Endothelial cell of umbilical vein (primary cell): Measurements from ENCODE around the gene FBXO34. TPM values are rescaled to one million over a fixed set of nuclear protein-coding genes. Genes with fewer than 3 reads are reported as not detected.

Experiments
- BruUV-seq: library from RNA; stranded (reverse); fragments of 400-500 nt; replicated peaks from 2 replicates; lab custom pipeline; 2021; lab: Mats Ljungman, UMichigan
- CTCF ChIA-PET: fragments of 300-600, 350-600 bp; sonication (Branson Sonifier 250); formaldehyde crosslinking; loops from one replicate; lab custom pipeline; 2021; ENCODE audit warnings: antibody characterized with exemption, inconsistent platforms; lab: Charles Lee
- POLR2A ChIA-PET: fragments of 300-600, 350-600 bp; sonication (Branson Sonifier 250); formaldehyde crosslinking; loops from one replicate; lab custom pipeline; 2021; ENCODE audit warnings: antibody characterized with exemption, inconsistent platforms; lab: Charles Lee
- DNase-seq: peaks from one replicate; pipeline ENCODE4 v3.0.0-alpha.2; 2011; ENCODE audit warnings: low read depth, low spot score
- FAIRE-seq: peaks from 2 replicates; lab custom pipeline; 2011; peaks lifted over from hg19 to GRCh38; lab: Jason Lieb, UNC
- H2AFZ ChIP-seq: 2 replicates; pipeline ENCODE4 v1.6.0; 2012; ENCODE audit warnings: low read depth, low read length, control low read depth, inconsistent platforms
- H3K27ac ChIP-seq: 2 replicates; pipeline ENCODE4 v1.5.1; 2011; ENCODE audit warnings: low read depth, mild to moderate bottlenecking, control low read depth, low read length, moderate library complexity; ENCODE audit not compliant: insufficient read depth
- H3K27me3 ChIP-seq, 2 experiments: 2 replicates each; pipeline versions ENCODE4 v1.6.0 to v1.6.1; 2011; ENCODE audit warnings: low read length in 2 of 2, mixed read lengths in 1 of 2; ENCODE audit not compliant: control insufficient read depth in 2 of 2, insufficient read depth in 2 of 2
- H3K36me3 ChIP-seq, 2 experiments: 2 replicates in 1 of 2; 3 replicates in 1 of 2; pipeline ENCODE4 v1.5.1; 2011; ENCODE audit warnings: low read length in 2 of 2, mild to moderate bottlenecking in 1 of 2, moderate library complexity in 1 of 2; ENCODE audit not compliant: control insufficient read depth in 2 of 2, insufficient read depth in 2 of 2; ENCODE audit errors: extremely low read depth in 1 of 2
- H3K4me1 ChIP-seq: 3 replicates; pipeline ENCODE4 v1.5.1; 2011; ENCODE audit warnings: mild to moderate bottlenecking, low read length; ENCODE audit not compliant: control insufficient read depth, insufficient read depth; ENCODE audit errors: extremely low read depth
- H3K4me2 ChIP-seq: 2 replicates; pipeline ENCODE4 v1.6.1; 2011; ENCODE audit warnings: low read length, control low read depth, mixed read lengths; ENCODE audit not compliant: insufficient read depth
- H3K4me3 ChIP-seq, 3 experiments: fragments of 200-600 bp in 1 of 3; sonication (generic), shearing (Covaris generic) in 1 of 3; replicated peaks in 1 of 3; 2 replicates each; pipeline ENCODE4 v1.5.1; 2011 to 2016; ENCODE audit warnings: control low read depth in 3 of 3, low read length in 3 of 3, mild to moderate bottlenecking in 2 of 3, inconsistent platforms in 1 of 3, low read depth in 1 of 3, moderate library complexity in 1 of 3; ENCODE audit not compliant: insufficient read depth in 1 of 3
- H3K79me2 ChIP-seq: 2 replicates; pipeline ENCODE4 v1.6.0; 2012; ENCODE audit warnings: low read length, inconsistent platforms; ENCODE audit not compliant: control insufficient read depth, insufficient read depth
- H3K9ac ChIP-seq: replicated peaks from 2 replicates; pipeline ENCODE3; 2011; ENCODE audit warnings: low read length, control low read depth; ENCODE audit not compliant: insufficient read depth; ENCODE audit errors: extremely low read depth
- H3K9me1 ChIP-seq: replicated peaks from 3 replicates; pipeline ENCODE4 v1.6.0; 2011; ENCODE audit warnings: mild to moderate bottlenecking, low read length; ENCODE audit not compliant: control insufficient read depth, insufficient read depth; ENCODE audit errors: extremely low read depth
- H3K9me3 ChIP-seq: replicated peaks from 2 replicates; pipeline ENCODE4 v1.5.1; 2012; ENCODE audit warnings: low read length, inconsistent platforms; ENCODE audit not compliant: control insufficient read depth, insufficient read depth
- H4K20me1 ChIP-seq: replicated peaks from 2 replicates; pipeline ENCODE3; 2011; ENCODE audit warnings: mild to moderate bottlenecking, low read length; ENCODE audit not compliant: control insufficient read depth, insufficient read depth; ENCODE audit errors: extremely low read depth
- CTCF ChIP-seq, 2 donors: IDR thresholded peaks; 1 replicate in 1 of 2; 2 replicates in 1 of 2; pipeline ENCODE4 v1.5.1; 2011; ENCODE audit warnings: low read length in 2 of 2, mild to moderate bottlenecking in 2 of 2, moderate library complexity in 2 of 2, control low read depth in 1 of 2, inconsistent platforms in 1 of 2, low read depth in 1 of 2; ENCODE audit not compliant: insufficient read depth in 1 of 2; ENCODE audit errors: extremely low read depth in 1 of 2
- EZH2 ChIP-seq: IDR thresholded peaks from 2 replicates; pipeline ENCODE4 v1.6.1; 2012; ENCODE audit warnings: borderline replicate concordance, low read depth, mild to moderate bottlenecking, moderate library complexity, low read length, inconsistent platforms; ENCODE audit not compliant: severe bottlenecking
- FOS ChIP-seq: IDR thresholded peaks from 2 replicates; pipeline ENCODE4 v1.6.1; 2011; ENCODE audit warnings: mild to moderate bottlenecking, low read length, moderate library complexity, borderline replicate concordance; ENCODE audit not compliant: insufficient read depth
- GATA2 ChIP-seq: IDR thresholded peaks from 2 replicates; pipeline ENCODE4 v1.7.0; 2011; ENCODE audit warnings: low read depth, mild to moderate bottlenecking, moderate library complexity, mixed read lengths, low read length; ENCODE audit not compliant: insufficient read length, insufficient read depth
- JUN ChIP-seq: IDR thresholded peaks from 2 replicates; pipeline ENCODE4 v1.6.1; 2011; ENCODE audit warnings: borderline replicate concordance, low read depth; ENCODE audit not compliant: insufficient read length, insufficient read depth
- MAX ChIP-seq: IDR thresholded peaks from 2 replicates; pipeline ENCODE4 v1.6.1; 2011; ENCODE audit not compliant: insufficient read depth, insufficient read length
- MYC ChIP-seq: IDR thresholded peaks from one replicate; pipeline ENCODE4 v1.6.1; 2011; ENCODE audit warnings: mild to moderate bottlenecking, low read depth, low read length
- POLR2A ChIP-seq: IDR thresholded peaks from 2 replicates; pipeline ENCODE4 v1.6.1; 2012; ENCODE audit warnings: low read depth, mild to moderate bottlenecking, control low read depth, low read length
- POLR2AphosphoS5 ChIP-seq: IDR thresholded peaks from 2 replicates; pipeline ENCODE4 v1.6.1; 2012; ENCODE audit warnings: low read depth, mild to moderate bottlenecking, control low read depth, low read length, moderate library complexity; ENCODE audit not compliant: insufficient read depth
- dilution Hi-C: fragments of 300-500 bp; cut with MboI; formaldehyde crosslinking; loops from one replicate; pipeline ENCODE4 v1.15.0; 2019; ENCODE audit warnings: low sequenced_read_pairs; ENCODE audit not compliant: extremely low pct_ligation_motif_present
- intact Hi-C: fragments of 100-400 bp; cut with micrococcal nuclease; formaldehyde crosslinking; loops from one replicate; pipeline ENCODE4 v1.10.0; 2022
- polyA plus RNA-seq, 4 experiments: library from polyadenylated mRNA; depleted of rRNA in 3 of 4; stranded (reverse) in 3 of 4; unstranded in 1 of 4; fragments of >200 nt; gene quantifications; 2 replicates each; pipeline versions ENCODE4 v1.2.1 to v1.2.3, GENCODE V29; 2011 to 2012; ENCODE audit warnings: missing spikeins in 1 of 4
- total RNA-seq: library from RNA; stranded (reverse); gene quantifications from 2 replicates; pipeline ENCODE4 v1.2.3, GENCODE V29; 2021

The FBXO34 gene
- total and polyA plus RNA-seq, 2 donors (not counting 3 experiments of a cell fraction or from before 2014, with no cell fraction given): 8.5 to 14.2 TPM

- POLR2A ChIA-PET: no interaction called here
- TF ChIP-seq FOS (no peak), MAX (no peak), JUN (no peak), POLR2A (no peak), EZH2 (no peak), MYC (no peak), POLR2AphosphoS5 (no peak), CTCF (IDR thresholded peaks at IDR 0.05; ENCODE audit: extremely low read depth in 1 of 2, insufficient read depth in 1 of 2, low read depth in 1 of 2, low read length in 2 of 2) (no peak), GATA2 (no peak)
- H3K4me2 ChIP-seq: no peak overlapping the region
Observed at GRCh38 chr14:55366271-55366670, 95.0 kb downstream of the FBXO34 start.

More at GRCh38 chr14:55366271-55366670, 95.0 kb downstream of the FBXO34 start:
- dilution Hi-C loops: no loop called here
- H3K79me2 ChIP-seq: no peaks in the 10 kb centered on the region
- no TSS peak for BruUV-seq
- H3K4me3 ChIP-seq: no peak overlapping the region
- H3K9ac ChIP-seq: no peak overlapping the region
- no peak overlapping the region for H3K27ac ChIP-seq
- CTCF ChIA-PET: interaction anchor here (1.7 kb wide), 1 partner anchor 12 kb away, joined by 5 read pairs; no protein-coding TSS in a partner anchor
- no peaks in the 10 kb centered on the region for H3K27me3 ChIP-seq
- no peaks in the 10 kb centered on the region for H4K20me1 ChIP-seq
- no peaks in the 10 kb centered on the region for H3K4me1 ChIP-seq
- intact Hi-C loops: no loop called here
- peak; percentile 60 for FAIRE-seq
- H3K9me1 ChIP-seq: no peaks in the 10 kb centered on the region
- H2AFZ ChIP-seq: no peak overlapping the region
- peak; percentile 9 for DNase-seq
- no peaks in the 10 kb centered on the region for H3K9me3 ChIP-seq
- H3K36me3 ChIP-seq: peaks cover 6% of the 10 kb centered on the region in 2 experiments
